HG02981 (cell line): ENCODE data around the gene PPIB.
"Not testable (repeated sequence)": the region's sequence is repeated elsewhere in the genome, so short reads cannot be mapped to it uniquely, and the experiment has no call there.

Experiments
- ATAC-seq: cut with Tn5 transposase; IDR thresholded peaks from one replicate; pipeline ENCODE4 v1.9.1; 2021; ENCODE audit warnings: mild to moderate bottlenecking, moderate library complexity; ENCODE audit not compliant: unreplicated experiment

Gene PPIB

GRCh38 chr15:64110950-64111678, 51.7 kb downstream of the PPIB start:
- peak; percentile 60 for ATAC-seq

- ATAC-seq, result not testable (repeated sequence)
These were observed 52.6 kb downstream of the PPIB start for GRCh38 chr15:64110108-64110701.

- no peak for ATAC-seq
These were observed 55.5 kb downstream of the PPIB start for GRCh38 chr15:64107337-64107736.
